Body of pancreas (tissue), 4 donors: Measurements from ENCODE around the gene OGT.
"Not testable (repeated sequence)": the region's sequence is repeated elsewhere in the genome, so short reads cannot be mapped to it uniquely, and the experiment has no call there.

Experiments used
- CTCF ChIP-seq, 7 experiments: fragments of 450-650 bp in 4 of 7; fragments of 200-600 bp in 3 of 7; sonication (generic) in 3 of 7; IDR thresholded peaks; one replicate each; pipeline ENCODE4 v1.5.1; 2016 to 2019; ENCODE audit warnings: antibody characterized with exemption in 7 of 7
- POLR2A ChIP-seq, 3 donors: fragments of 450-650 bp; IDR thresholded peaks; one replicate each; pipeline ENCODE4 v1.6.1; 2016; ENCODE audit warnings: antibody characterized with exemption in 3 of 3, mild to moderate bottlenecking in 2 of 3

DNA sequence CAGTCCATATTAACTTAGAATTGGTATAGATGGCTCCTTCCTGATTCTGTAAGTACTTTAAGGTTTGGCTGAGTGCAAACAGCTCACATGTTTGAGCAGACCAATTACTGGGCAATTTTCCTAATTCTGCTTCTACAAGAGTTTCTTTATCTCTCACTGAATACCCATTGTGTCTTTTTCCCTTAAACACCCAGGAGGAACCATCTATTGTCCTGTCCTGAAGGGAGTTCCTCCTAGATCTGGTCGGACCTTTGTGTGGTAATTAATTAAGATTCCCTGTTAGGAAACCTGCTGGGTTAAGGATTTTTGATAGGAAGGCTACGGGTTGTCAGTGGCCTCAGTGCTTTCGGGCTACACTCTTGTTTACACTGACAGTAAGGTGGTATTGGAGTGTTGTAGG is 36.9 kb upstream of the OGT start:
- not testable (repeated sequence) for TF ChIP-seq CTCF, POLR2A (IDR thresholded peaks at IDR 0.05)
